Caco-2 (cell line): ENCODE results near the gene TPCN1. TPM values are rescaled to one million over a fixed set of nuclear protein-coding genes. Genes with fewer than 3 reads are reported as not detected.

ENCODE experiments used
- BruUV-seq: library from RNA; stranded (reverse); fragments of 400-500 nt; replicated peaks from 2 replicates; lab custom pipeline; 2021; lab: Mats Ljungman, UMichigan
- CTCF ChIA-PET: fragments of 300-600 bp; sonication (Branson Sonifier 250); formaldehyde crosslinking; loops from one replicate; lab custom pipeline; 2022; ENCODE audit warnings: antibody characterized with exemption; lab: Charles Lee
- POLR2A ChIA-PET: fragments of 300-600 bp; sonication (Branson Sonifier 250); formaldehyde crosslinking; loops from one replicate; lab custom pipeline; 2022; ENCODE audit warnings: antibody characterized with exemption; lab: Charles Lee
- DNase-seq, 2 experiments: peaks; one replicate each; pipeline versions ENCODE4 v3.0.0 to v3.0.0-alpha.2; 2020 to 2022
- H3K27me3 ChIP-seq: replicated peaks from 2 replicates; pipeline ENCODE4 v1.6.0; 2011; ENCODE audit warnings: low read length; ENCODE audit not compliant: control insufficient read depth, insufficient read depth
- H3K36me3 ChIP-seq: 2 replicates; pipeline ENCODE4 v1.5.1; 2011; ENCODE audit warnings: low read length; ENCODE audit not compliant: control insufficient read depth, insufficient read depth
- H3K4me1 ChIP-seq: fragments of 250-450 bp; sonication (Bioruptor Pico); 2 replicates; pipeline ENCODE4 v1.5.1; 2020; ENCODE audit warnings: mild to moderate bottlenecking
- H3K4me3 ChIP-seq: 2 replicates; pipeline ENCODE4 v1.5.1; 2011; ENCODE audit warnings: low read depth, mild to moderate bottlenecking, control low read depth, low read length
- H3K9me3 ChIP-seq: fragments of 250-450 bp; sonication (Bioruptor Pico); 2 replicates; pipeline ENCODE4 v1.5.1; 2020; ENCODE audit warnings: mild to moderate bottlenecking, moderate library complexity
- H3K27ac Mint-ChIP-seq: one replicate; pipeline ENCODE4 v1.8.0; 2022; ENCODE audit warnings: mixed read lengths; ENCODE audit not compliant: unreplicated experiment
- H3K27me3 Mint-ChIP-seq: one replicate; pipeline ENCODE4 v1.8.0; 2022; ENCODE audit warnings: mixed read lengths; ENCODE audit not compliant: insufficient read depth, unreplicated experiment
- H3K36me3 Mint-ChIP-seq: one replicate; pipeline ENCODE4 v1.8.0; 2022; ENCODE audit warnings: mild to moderate bottlenecking, mixed read lengths; ENCODE audit not compliant: insufficient read depth, unreplicated experiment
- H3K4me1 Mint-ChIP-seq: one replicate; pipeline ENCODE4 v1.8.0; 2022; ENCODE audit warnings: low read depth, mixed read lengths; ENCODE audit not compliant: unreplicated experiment
- H3K4me3 Mint-ChIP-seq: one replicate; pipeline ENCODE4 v1.8.0; 2022; ENCODE audit warnings: mild to moderate bottlenecking, moderate library complexity, mixed read lengths; ENCODE audit not compliant: unreplicated experiment
- H3K9me3 Mint-ChIP-seq: one replicate; pipeline ENCODE4 v1.8.0; 2022; ENCODE audit warnings: mixed read lengths; ENCODE audit not compliant: unreplicated experiment
- CTCF ChIP-seq, 2 experiments: fragments of 200-600 bp in 1 of 2; IDR thresholded peaks; 1 replicate in 1 of 2; 2 replicates in 1 of 2; pipeline versions ENCODE4 v1.5.1 to v1.8.0; 2011 to 2022; ENCODE audit warnings: antibody characterized with exemption in 1 of 2, control low read depth in 1 of 2, inconsistent platforms in 1 of 2, low read depth in 1 of 2, low read length in 1 of 2, mild to moderate bottlenecking in 1 of 2, moderate library complexity in 1 of 2; ENCODE audit not compliant: insufficient read depth in 1 of 2, severe bottlenecking in 1 of 2, unreplicated experiment in 1 of 2
- intact Hi-C: fragments of 100-400 bp; cut with micrococcal nuclease; formaldehyde crosslinking; loops from one replicate; pipeline ENCODE4 v1.10.0; 2022; ENCODE audit not compliant: unreplicated experiment
- total RNA-seq: library from RNA; stranded (reverse); gene quantifications from 2 replicates; pipeline ENCODE4 v1.2.3, GENCODE V29; 2022

TPCN1 gene
- total RNA-seq, 1 experiment from 2014 or later, result 54.4 TPM

- H3K36me3 Mint-ChIP-seq, result no peaks in the 10 kb centered on the region
- intact Hi-C loops, result no loop called here
- TF ChIP-seq CTCF (IDR thresholded peaks at IDR 0.05; ENCODE audit: insufficient read depth in 1 of 2, low read depth in 1 of 2, low read length in 1 of 2, severe bottlenecking in 1 of 2, unreplicated experiment in 1 of 2), result no peak
- no TSS peak for BruUV-seq
- H3K27ac Mint-ChIP-seq, result no peak overlapping the region
- no peaks in the 10 kb centered on the region for H3K9me3 ChIP-seq
- no peaks in the 10 kb centered on the region for H3K27me3 Mint-ChIP-seq
- ChIA-PET CTCF (interaction anchor here (0.6 kb wide), 1 partner anchor 236 kb away, joined by 9 read pairs; no protein-coding TSS in a partner anchor), POLR2A (no interaction called here)
- H3K4me3 ChIP-seq, result no peak overlapping the region
- no peak for DNase-seq
- no peak overlapping the region for H3K4me3 Mint-ChIP-seq
- H3K36me3 ChIP-seq, result no peaks in the 10 kb centered on the region
- no peaks in the 10 kb centered on the region for H3K27me3 ChIP-seq
- no peaks in the 10 kb centered on the region for H3K4me1 Mint-ChIP-seq
- no peaks in the 10 kb centered on the region for H3K9me3 Mint-ChIP-seq
- H3K4me1 ChIP-seq, result no peaks in the 10 kb centered on the region
These were observed 118.8 kb downstream of the TPCN1 start for GRCh38 chr12:113340061-113340460.

GRCh38 chr12:113341535-113341934, 120.3 kb downstream of the TPCN1 start:
- H3K4me1 ChIP-seq, result no peaks in the 10 kb centered on the region
- DNase-seq, result no peak

GRCh38 chr12:113345318-113345717, 124.1 kb downstream of the TPCN1 start:
- Histone ChIP-seq H3K4me1 (no peaks in the 10 kb centered on the region), H3K36me3 (no peaks in the 10 kb centered on the region), H3K27me3 (no peaks in the 10 kb centered on the region), H3K4me3 (no peak overlapping the region), H3K9me3 (no peaks in the 10 kb centered on the region)
- Mint-ChIP-seq H3K9me3 (no peaks in the 10 kb centered on the region), H3K4me1 (no peaks in the 10 kb centered on the region), H3K36me3 (no peaks in the 10 kb centered on the region), H3K4me3 (no peak overlapping the region), H3K27ac (no peak overlapping the region), H3K27me3 (no peaks in the 10 kb centered on the region)
- no peak for TF ChIP-seq CTCF (IDR thresholded peaks at IDR 0.05; ENCODE audit: insufficient read depth in 1 of 2, low read depth in 1 of 2, low read length in 1 of 2, severe bottlenecking in 1 of 2, unreplicated experiment in 1 of 2)
- CTCF ChIA-PET, result no interaction called here
- no peak for DNase-seq
- intact Hi-C loops, result no loop called here
- no TSS peak for BruUV-seq
- POLR2A ChIA-PET, result no interaction called here

More at GRCh38 chr12:113341535-113341934, 120.3 kb downstream of the TPCN1 start:
- no peaks in the 10 kb centered on the region for H3K27me3 ChIP-seq
- CTCF ChIA-PET, result no interaction called here
- Mint-ChIP-seq H3K9me3 (no peaks in the 10 kb centered on the region), H3K27me3 (no peaks in the 10 kb centered on the region), H3K4me3 (no peak overlapping the region), H3K27ac (no peak overlapping the region), H3K4me1 (no peaks in the 10 kb centered on the region), H3K36me3 (no peaks in the 10 kb centered on the region)
- no TSS peak for BruUV-seq
- POLR2A ChIA-PET, result no interaction called here
- no peak for TF ChIP-seq CTCF (IDR thresholded peaks at IDR 0.05; ENCODE audit: insufficient read depth in 1 of 2, low read depth in 1 of 2, low read length in 1 of 2, severe bottlenecking in 1 of 2, unreplicated experiment in 1 of 2)
- H3K36me3 ChIP-seq, result no peaks in the 10 kb centered on the region
- H3K4me3 ChIP-seq, result no peak overlapping the region
- no peaks in the 10 kb centered on the region for H3K9me3 ChIP-seq
- intact Hi-C loops, result no loop called here
